Thyroid gland (tissue), 4 donors: ENCODE results near the gene TMC3. TPM values are rescaled to one million over a fixed set of nuclear protein-coding genes. Genes with fewer than 3 reads are reported as not detected.

Experiments used
- DNase-seq, 2 donors: peaks; one replicate each; pipeline ENCODE4 v3.0.0-alpha.2; 2019
- H3K27ac ChIP-seq, 3 donors: fragments of 200-600 bp; sonication (generic); 1 replicate in 2 of 3; 2 replicates in 1 of 3; pipeline ENCODE4 v1.5.1; 2016 to 2019; ENCODE audit warnings: mild to moderate bottlenecking in 1 of 3, moderate library complexity in 1 of 3
- H3K27me3 ChIP-seq: fragments of 200-600 bp; sonication (generic); one replicate; pipeline ENCODE4 v1.5.1; 2019
- H3K36me3 ChIP-seq, 2 donors: fragments of 200-600 bp; sonication (generic); one replicate each; pipeline ENCODE4 v1.5.1; 2016 to 2019
- H3K4me1 ChIP-seq, 2 donors: fragments of 200-600 bp; sonication (generic); one replicate each; pipeline ENCODE4 v1.5.1; 2017 to 2019
- H3K4me3 ChIP-seq, 3 donors: fragments of 200-600 bp; sonication (generic); replicated peaks in 1 of 3; 1 replicate in 2 of 3; 2 replicates in 1 of 3; pipeline ENCODE4 v1.5.1; 2016; ENCODE audit warnings: mild to moderate bottlenecking in 1 of 3
- H3K9me3 ChIP-seq: fragments of 200-600 bp; sonication (generic); one replicate; pipeline ENCODE4 v1.5.1; 2017
- POLR2A ChIP-seq, 2 donors: fragments of 450-650 bp; IDR thresholded peaks; one replicate each; pipeline ENCODE4 v1.6.1; 2017; ENCODE audit warnings: antibody characterized with exemption in 2 of 2, mild to moderate bottlenecking in 2 of 2, moderate library complexity in 1 of 2
- WGBS, 2 donors: methylation state at CpG; one replicate each; pipeline ENCODE4 v1.1.5; 2017; 5-methylcytosine and 5-hydroxymethylcytosine counted together
- intact Hi-C: fragments of 100-400 bp; cut with DNase I; formaldehyde crosslinking; loops from one replicate; pipeline ENCODE4 v1.15.1; 2023
- total RNA-seq, 4 donors: library from RNA; depleted of rRNA; stranded (reverse); fragments of >200 nt; gene quantifications; one replicate each; pipeline ENCODE4 v1.2.3, GENCODE V29; 2016
- TF ChIP-seq, protein P1 (sequence below), 6 experiments: fragments of 200-600 bp in 3 of 6; fragments of 450-650 bp in 3 of 6; sonication (generic) in 3 of 6; IDR thresholded peaks; one replicate each; pipeline ENCODE4 v1.5.1; 2016 to 2019; ENCODE audit warnings: antibody characterized with exemption in 6 of 6, mild to moderate bottlenecking in 2 of 6, inconsistent platforms in 1 of 6, moderate library complexity in 1 of 6

TMC3 gene
- total RNA-seq, 4 donors from 2014 or later: 0.33 to 0.40 (median 0.34) TPM; not detected in 1

DNA sequence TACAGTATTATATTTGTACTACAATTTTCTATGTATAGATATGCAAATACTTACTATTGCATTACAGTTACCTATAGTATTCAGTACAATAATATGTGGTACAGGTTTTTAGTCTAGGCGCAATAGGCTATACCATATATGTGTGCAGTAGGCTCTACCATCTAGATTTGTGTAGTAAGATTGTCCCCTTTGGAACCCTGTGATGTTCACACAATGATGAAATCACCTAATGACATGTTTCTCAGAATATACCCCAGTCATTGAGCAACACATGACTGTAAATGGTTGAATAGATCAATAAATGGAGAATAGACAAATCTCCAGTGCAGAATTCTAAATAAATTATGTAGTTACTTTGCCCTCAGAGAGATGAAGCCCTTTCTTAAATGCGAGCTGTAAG, 17.6 kb upstream of the TMC3 start:
- no peaks in the 10 kb centered on the region for H3K9me3 ChIP-seq
- intact Hi-C loops: no loop called here
- no peak overlapping the region for H3K27ac ChIP-seq
- 98 to 99% methylated on average over 2 of the region's 2 CpGs for WGBS, 2 donors
- H3K4me1 ChIP-seq: no peaks in the 10 kb centered on the region
- no peak for DNase-seq
- no peaks in the 10 kb centered on the region for H3K27me3 ChIP-seq
- no peaks in the 10 kb centered on the region for H3K36me3 ChIP-seq
- TF ChIP-seq, protein P1, sequence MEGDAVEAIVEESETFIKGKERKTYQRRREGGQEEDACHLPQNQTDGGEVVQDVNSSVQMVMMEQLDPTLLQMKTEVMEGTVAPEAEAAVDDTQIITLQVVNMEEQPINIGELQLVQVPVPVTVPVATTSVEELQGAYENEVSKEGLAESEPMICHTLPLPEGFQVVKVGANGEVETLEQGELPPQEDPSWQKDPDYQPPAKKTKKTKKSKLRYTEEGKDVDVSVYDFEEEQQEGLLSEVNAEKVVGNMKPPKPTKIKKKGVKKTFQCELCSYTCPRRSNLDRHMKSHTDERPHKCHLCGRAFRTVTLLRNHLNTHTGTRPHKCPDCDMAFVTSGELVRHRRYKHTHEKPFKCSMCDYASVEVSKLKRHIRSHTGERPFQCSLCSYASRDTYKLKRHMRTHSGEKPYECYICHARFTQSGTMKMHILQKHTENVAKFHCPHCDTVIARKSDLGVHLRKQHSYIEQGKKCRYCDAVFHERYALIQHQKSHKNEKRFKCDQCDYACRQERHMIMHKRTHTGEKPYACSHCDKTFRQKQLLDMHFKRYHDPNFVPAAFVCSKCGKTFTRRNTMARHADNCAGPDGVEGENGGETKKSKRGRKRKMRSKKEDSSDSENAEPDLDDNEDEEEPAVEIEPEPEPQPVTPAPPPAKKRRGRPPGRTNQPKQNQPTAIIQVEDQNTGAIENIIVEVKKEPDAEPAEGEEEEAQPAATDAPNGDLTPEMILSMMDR (IDR thresholded peaks at IDR 0.05): no peak
- no peak for TF ChIP-seq POLR2A (IDR thresholded peaks at IDR 0.05)
- H3K4me3 ChIP-seq: no peak overlapping the region

DNA sequence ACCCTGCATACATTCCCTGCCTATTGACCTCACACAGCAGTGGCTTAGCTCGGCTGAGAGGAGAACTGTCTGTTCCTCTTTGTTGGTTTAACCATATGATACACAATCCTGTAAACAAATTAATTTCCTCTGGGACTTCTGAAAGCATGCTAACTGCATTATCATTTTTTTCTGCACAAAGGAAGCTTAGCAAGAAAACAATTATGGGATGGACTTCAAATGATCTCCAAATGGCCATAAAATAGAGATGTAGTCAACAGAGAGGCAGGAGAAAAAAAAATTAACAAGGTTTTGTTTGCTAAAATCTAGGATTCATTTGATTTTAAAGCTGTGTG, 14.4 kb upstream of the TMC3 start:
- DNase-seq: no peak
- intact Hi-C loops: no loop called here
- no peaks in the 10 kb centered on the region for H3K36me3 ChIP-seq
- H3K27me3 ChIP-seq: no peaks in the 10 kb centered on the region
- H3K4me1 ChIP-seq: no peaks in the 10 kb centered on the region
- TF ChIP-seq, protein P1 (IDR thresholded peaks at IDR 0.05): no peak
- TF ChIP-seq POLR2A (IDR thresholded peaks at IDR 0.05): no peak
- no peak overlapping the region for H3K4me3 ChIP-seq
- H3K9me3 ChIP-seq: no peaks in the 10 kb centered on the region
- 67 to 69% methylated on average over 1 of the region's 1 CpG for WGBS, 2 donors
- no peak overlapping the region for H3K27ac ChIP-seq

DNA sequence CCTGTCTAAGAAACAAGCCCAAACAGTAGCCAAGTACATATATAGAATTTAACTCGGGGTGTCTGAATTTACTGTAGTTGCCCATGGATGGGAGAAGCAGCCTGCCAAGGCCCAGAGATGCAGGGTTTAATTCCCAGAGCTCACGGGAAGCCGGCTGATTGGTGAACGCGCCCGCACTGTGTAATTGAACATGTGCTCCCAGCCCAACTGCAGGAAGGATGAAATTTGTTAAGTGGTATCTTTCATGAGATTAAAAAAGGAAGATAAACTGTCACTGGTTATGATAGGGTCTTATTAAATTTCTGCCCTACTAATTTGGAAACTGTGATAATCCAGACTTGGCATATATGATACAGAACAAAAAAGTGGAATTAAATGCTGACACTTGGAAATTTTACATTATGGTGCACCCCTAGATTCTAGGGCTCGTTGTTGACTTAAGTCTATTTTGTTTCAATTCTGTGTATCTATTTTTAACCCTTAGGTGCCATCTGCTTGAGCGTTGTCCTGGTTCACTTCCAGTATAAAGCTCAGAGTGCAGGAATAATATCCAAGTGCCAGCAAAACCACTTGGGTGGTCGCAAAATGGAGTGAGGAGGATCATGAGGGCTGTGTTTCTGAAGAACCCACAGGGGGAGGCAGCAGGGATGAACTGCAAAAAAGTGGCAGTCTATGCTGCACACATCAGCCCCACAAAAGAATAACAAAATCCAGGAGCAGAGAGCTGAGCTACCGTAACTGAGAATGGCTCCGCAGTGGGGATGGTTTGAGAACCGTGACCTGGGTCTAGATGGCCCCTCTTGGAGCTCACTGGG, 13.8 kb upstream of the TMC3 start:
- no peak for DNase-seq
- Histone ChIP-seq H3K36me3 (no peaks in the 10 kb centered on the region), H3K27ac (no peak overlapping the region), H3K4me1 (no peaks in the 10 kb centered on the region), H3K9me3 (no peaks in the 10 kb centered on the region), H3K4me3 (no peak overlapping the region), H3K27me3 (no peaks in the 10 kb centered on the region)
- TF ChIP-seq, protein P1 (IDR thresholded peaks at IDR 0.05): no peak
- TF ChIP-seq POLR2A (IDR thresholded peaks at IDR 0.05): no peak
- WGBS, 2 donors: 85 to 87% methylated on average over 12 of the region's 12 CpGs
- intact Hi-C loops: no loop called here

DNA sequence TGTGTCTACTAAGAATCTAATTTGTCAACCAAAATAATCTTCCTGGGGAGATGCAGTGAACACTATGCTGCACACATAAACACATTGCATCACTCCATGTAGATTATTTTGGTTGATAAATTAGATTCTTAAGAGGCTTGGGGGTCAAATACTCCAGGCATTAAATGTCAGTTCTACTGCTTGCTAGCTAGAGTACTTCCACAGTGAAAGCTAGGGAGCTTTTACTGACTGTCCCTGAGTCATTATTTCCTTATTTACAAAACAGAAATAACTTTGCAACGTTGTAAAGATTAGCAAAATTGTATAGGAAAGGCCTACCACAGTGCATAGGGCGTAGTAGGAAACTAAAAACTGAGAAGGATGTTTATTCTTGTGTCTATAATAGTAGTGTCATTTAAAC, 12.9 kb upstream of the TMC3 start:
- no peaks in the 10 kb centered on the region for H3K9me3 ChIP-seq
- intact Hi-C loops: no loop called here
- TF ChIP-seq, protein P1 (IDR thresholded peaks at IDR 0.05): no peak
- TF ChIP-seq POLR2A (IDR thresholded peaks at IDR 0.05): no peak
- no peaks in the 10 kb centered on the region for H3K4me1 ChIP-seq
- H3K27ac ChIP-seq: no peak overlapping the region
- 70 to 71% methylated on average over 2 of the region's 2 CpGs for WGBS, 2 donors
- H3K4me3 ChIP-seq: no peak overlapping the region
- no peaks in the 10 kb centered on the region for H3K27me3 ChIP-seq
- no peaks in the 10 kb centered on the region for H3K36me3 ChIP-seq
- no peak for DNase-seq

DNA sequence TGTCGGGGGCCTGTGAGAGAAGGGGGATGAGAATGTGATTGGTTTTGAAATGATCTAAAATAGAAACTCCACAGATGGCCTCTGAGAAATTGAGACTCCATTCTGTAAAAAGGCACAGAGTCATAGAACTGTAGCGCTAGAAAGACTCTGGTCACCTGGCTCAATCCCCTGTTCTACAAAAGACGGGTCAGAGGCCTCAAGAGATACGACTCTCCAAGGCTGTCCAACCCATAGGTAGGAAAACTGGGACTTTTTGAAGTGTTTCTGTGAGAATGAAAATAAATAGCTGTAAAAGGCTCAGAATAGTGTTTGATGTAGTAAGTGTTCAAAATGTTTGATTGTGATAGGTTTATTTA, 11.7 kb upstream of the TMC3 start:
- H3K27ac ChIP-seq: no peak overlapping the region
- DNase-seq: no peak
- TF ChIP-seq, protein P1 (IDR thresholded peaks at IDR 0.05): no peak
- TF ChIP-seq POLR2A (IDR thresholded peaks at IDR 0.05): no peak
- WGBS, 2 donors: 93 to 95% methylated on average over 4 of the region's 4 CpGs
- intact Hi-C loops: no loop called here
- H3K4me1 ChIP-seq: no peaks in the 10 kb centered on the region
- H3K4me3 ChIP-seq: no peak overlapping the region
- H3K36me3 ChIP-seq: no peaks in the 10 kb centered on the region
- no peaks in the 10 kb centered on the region for H3K9me3 ChIP-seq
- no peaks in the 10 kb centered on the region for H3K27me3 ChIP-seq
